Progenitor cell of endocrine pancreas (in vitro differentiated cells): Measurements from ENCODE around the gene ADAMTS14. TPM values are rescaled to one million over a fixed set of nuclear protein-coding genes. Genes with fewer than 3 reads are reported as not detected.

ENCODE experiments used
- DNase-seq: peaks from one replicate; pipeline ENCODE4 v3.0.0; 2021; ENCODE audit warnings: low spot score; ENCODE audit not compliant: unreplicated experiment
- H3K27ac Mint-ChIP-seq: 2 replicates; pipeline ENCODE4 v1.8.0; 2021; ENCODE audit warnings: mild to moderate bottlenecking, moderate library complexity, mixed read lengths
- H3K27me3 Mint-ChIP-seq: 2 replicates; pipeline ENCODE4 v1.8.0; 2021; ENCODE audit warnings: mixed read lengths
- H3K36me3 Mint-ChIP-seq: 2 replicates; pipeline ENCODE4 v1.8.0; 2022; ENCODE audit warnings: mixed read lengths; ENCODE audit not compliant: insufficient read depth
- H3K4me1 Mint-ChIP-seq: 2 replicates; pipeline ENCODE4 v1.8.0; 2021; ENCODE audit warnings: low read depth, mixed read lengths
- H3K4me3 Mint-ChIP-seq: 2 replicates; pipeline ENCODE4 v1.8.0; 2021; ENCODE audit warnings: low read depth, mild to moderate bottlenecking, moderate library complexity, mixed read lengths
- H3K9me3 Mint-ChIP-seq: 2 replicates; pipeline ENCODE4 v1.8.0; 2021; ENCODE audit warnings: low read depth, mixed read lengths
- total RNA-seq: library from RNA; stranded (reverse); gene quantifications from 2 replicates; pipeline ENCODE4 v1.2.1, GENCODE V29; 2021
- TF ChIP-seq, protein P1 (sequence below): fragments of 200-600 bp; sonication (generic); IDR thresholded peaks from one replicate; pipeline ENCODE4 v1.5.0; 2021; ENCODE audit warnings: antibody characterized with exemption, mild to moderate bottlenecking; ENCODE audit not compliant: unreplicated experiment

Gene ADAMTS14
- total RNA-seq, 1 donor from 2014 or later = 0.05 TPM

DNA sequence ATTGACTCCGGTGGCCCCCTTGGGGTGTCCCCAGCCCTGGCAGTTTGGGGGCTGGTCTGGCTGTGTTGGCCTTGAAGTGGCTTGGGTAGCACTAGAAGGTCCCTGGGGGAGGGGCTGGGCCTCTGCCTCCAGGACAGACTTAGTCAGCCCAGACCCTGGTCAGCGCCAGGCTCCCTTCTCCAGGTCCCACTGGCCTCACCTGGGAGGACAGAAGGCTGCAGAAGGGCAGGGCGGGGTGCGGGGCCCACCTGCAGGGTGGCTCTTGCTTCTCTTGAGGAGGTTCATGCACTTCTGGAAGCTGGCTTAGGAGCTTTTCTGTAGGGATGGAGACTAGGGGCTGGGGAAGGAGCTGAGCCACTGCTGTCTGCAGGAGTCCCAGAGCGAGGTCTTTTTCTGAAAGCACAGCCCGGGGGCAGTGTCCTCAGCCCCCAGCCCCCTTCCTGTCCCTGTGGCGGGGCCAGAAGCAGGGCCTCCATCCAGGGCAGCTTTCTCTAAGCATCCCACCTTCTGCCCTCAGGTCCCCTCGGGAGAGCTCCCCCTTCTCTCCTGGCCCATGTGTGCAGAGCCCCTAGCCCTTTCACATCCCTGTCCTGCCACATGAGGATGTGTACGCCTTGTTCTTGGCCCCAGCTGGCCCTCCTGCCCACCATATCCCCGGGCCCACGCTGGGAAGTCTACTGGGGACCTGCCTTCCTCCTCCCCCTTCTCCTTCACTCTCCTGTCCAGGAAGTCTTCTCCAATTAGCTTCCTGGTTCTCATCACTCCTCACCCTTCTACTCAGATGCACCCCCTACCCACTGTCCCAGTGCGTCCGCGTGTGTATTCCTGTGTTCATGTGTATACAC, 101.9 kb downstream of the ADAMTS14 start:
- no peak for DNase-seq
- H3K36me3 Mint-ChIP-seq = no peaks in the 10 kb centered on the region
- TF ChIP-seq, protein P1, sequence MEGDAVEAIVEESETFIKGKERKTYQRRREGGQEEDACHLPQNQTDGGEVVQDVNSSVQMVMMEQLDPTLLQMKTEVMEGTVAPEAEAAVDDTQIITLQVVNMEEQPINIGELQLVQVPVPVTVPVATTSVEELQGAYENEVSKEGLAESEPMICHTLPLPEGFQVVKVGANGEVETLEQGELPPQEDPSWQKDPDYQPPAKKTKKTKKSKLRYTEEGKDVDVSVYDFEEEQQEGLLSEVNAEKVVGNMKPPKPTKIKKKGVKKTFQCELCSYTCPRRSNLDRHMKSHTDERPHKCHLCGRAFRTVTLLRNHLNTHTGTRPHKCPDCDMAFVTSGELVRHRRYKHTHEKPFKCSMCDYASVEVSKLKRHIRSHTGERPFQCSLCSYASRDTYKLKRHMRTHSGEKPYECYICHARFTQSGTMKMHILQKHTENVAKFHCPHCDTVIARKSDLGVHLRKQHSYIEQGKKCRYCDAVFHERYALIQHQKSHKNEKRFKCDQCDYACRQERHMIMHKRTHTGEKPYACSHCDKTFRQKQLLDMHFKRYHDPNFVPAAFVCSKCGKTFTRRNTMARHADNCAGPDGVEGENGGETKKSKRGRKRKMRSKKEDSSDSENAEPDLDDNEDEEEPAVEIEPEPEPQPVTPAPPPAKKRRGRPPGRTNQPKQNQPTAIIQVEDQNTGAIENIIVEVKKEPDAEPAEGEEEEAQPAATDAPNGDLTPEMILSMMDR = no peak
- no peak overlapping the region for H3K4me3 Mint-ChIP-seq
- H3K27me3 Mint-ChIP-seq = peaks cover 6% of the 10 kb centered on the region
- no peak overlapping the region for H3K27ac Mint-ChIP-seq
- H3K4me1 Mint-ChIP-seq = no peaks in the 10 kb centered on the region
- H3K9me3 Mint-ChIP-seq = no peaks in the 10 kb centered on the region

DNA sequence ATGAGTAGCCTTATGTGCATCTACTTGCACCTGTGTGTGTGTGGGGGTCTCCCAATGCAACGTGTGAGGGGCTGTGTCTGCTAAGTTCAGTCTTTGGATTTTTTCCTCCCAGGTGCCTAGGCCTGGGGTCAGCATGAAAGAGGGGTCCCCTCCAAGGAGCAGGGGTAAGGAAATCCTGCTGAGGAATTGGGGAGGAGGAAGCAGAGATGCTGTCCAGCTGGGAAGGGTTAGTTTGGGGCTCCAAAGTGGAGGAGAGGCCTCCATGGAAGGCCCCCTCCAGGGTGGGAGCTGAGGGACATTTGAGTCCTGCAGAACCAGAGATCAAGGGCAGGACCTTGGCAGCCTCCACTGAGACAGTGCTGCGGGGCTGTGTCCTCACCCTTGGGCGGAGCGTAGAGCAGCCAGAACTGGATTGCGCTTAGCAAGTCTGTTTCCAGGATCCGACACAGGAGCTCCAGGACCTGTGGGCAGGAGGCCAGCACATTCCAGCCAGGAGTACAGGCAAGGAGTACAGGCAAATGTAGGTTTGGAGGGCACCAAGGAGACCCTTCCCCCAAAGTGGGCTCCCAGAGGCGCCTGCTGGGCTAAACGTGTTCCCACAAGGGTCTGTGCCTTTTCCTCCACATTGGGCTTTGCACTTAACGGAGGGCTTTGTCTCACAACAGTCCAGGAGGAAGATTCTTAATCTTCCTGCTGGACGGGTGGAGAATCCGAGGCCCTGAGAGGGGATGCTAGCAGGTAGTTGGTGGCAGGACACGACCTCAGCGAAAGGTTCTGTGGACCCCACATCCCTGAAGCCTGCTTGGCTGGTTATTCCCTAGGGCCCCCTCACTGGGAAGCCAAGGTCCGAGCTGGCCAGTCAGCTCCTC, 102.7 kb downstream of the ADAMTS14 start:
- Mint-ChIP-seq H3K36me3 (no peaks in the 10 kb centered on the region), H3K4me1 (no peaks in the 10 kb centered on the region), H3K4me3 (no peak overlapping the region), H3K27me3 (peaks cover 6% of the 10 kb centered on the region), H3K9me3 (no peaks in the 10 kb centered on the region), H3K27ac (no peak overlapping the region)
- no peak for DNase-seq
- TF ChIP-seq, protein P1 = no peak

DNA sequence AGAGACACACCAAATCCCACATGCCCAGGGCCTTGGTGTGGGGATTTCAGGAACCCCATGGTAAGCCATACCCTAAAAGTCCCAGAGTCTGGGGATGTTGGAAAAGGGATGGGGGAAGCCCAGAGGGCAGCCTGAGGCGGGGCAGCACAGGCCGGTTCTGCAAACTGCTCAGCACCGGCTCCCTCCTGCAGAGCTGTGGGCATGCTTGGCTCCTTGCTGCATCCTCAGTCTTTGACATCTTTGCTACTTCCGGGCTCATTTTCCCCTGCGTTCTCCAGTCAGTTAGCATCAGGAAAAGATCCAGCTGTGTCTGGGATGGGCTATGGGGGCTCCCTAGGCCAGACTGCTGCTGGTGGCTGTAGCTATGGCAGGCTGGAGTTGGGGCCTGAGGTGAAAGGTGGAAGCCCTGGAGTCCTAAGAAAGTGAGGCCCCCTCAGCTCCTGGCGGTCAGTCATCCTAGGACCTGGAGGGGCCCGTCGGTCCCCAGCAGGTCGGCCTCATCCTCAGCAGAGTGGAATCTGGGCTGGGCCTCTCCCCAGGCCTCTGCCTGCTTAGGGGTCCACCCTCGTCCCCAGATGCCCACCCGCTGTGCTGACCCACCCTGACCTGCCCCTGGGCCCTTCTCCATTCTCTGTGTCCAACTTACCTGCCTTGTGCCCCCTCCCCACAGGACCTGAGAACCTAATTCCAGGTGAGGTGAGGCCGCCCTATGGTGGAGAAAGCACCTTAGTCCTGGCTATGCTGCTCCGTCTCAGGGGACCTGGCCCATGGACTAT, 103.6 kb downstream of the ADAMTS14 start:
- Mint-ChIP-seq H3K9me3 (no peaks in the 10 kb centered on the region), H3K36me3 (no peaks in the 10 kb centered on the region), H3K27me3 (peaks cover 11% of the 10 kb centered on the region), H3K4me3 (no peak overlapping the region), H3K4me1 (no peaks in the 10 kb centered on the region), H3K27ac (no peak overlapping the region)
- DNase-seq = no peak
- TF ChIP-seq, protein P1 = no peak

DNA sequence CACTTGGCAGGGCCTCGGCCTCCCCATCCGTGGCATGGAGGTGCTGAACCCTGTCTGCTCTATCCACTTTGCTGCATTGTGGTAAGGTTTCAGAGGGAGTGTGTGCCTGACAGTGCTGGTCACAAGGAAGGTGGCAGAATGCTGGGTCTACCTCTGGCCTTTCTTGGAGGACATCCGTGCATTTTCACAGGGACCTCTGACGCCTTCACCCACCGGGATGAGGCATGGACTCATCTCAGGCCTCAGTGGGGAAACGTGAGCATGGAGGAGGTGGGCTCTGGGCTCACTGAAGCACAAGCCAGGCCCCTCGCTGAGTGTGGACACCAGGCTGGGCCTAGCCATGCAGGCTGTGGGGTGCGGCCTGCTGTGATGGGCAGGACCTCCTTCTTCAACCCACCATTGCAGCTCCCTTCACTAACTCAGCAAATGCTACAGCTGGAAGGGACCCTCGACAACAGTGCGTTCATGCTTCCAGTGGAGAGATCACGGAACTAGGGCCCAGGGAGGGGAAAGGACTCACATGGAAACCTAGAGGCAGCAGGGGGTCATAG, 104.2 kb downstream of the ADAMTS14 start:
- Mint-ChIP-seq H3K4me1 (no peaks in the 10 kb centered on the region), H3K9me3 (no peaks in the 10 kb centered on the region), H3K27me3 (peaks cover 14% of the 10 kb centered on the region), H3K36me3 (no peaks in the 10 kb centered on the region), H3K27ac (no peak overlapping the region), H3K4me3 (no peak overlapping the region)
- TF ChIP-seq, protein P1 = no peak
- no peak for DNase-seq
